Activated CD4-positive, alpha-beta T cell treated with anti-CD3 and anti-CD28 coated beads, Interleukin-2, amount 10 ng/mL, durations not matched to agents 7 days and 5 days (primary cell): ENCODE measurements around the gene TNFRSF1A. TPM values are rescaled to one million over a fixed set of nuclear protein-coding genes. Genes with fewer than 3 reads are reported as not detected.

Experiments
- CTCF ChIA-PET: fragments of 350-600 bp; sonication (Branson Sonifier 250); formaldehyde crosslinking; loops from one replicate; lab custom pipeline; 2021; ENCODE audit warnings: antibody characterized with exemption; lab: Charles Lee
- POLR2A ChIA-PET: fragments of 350-600 bp; sonication (Branson Sonifier 250); formaldehyde crosslinking; loops from one replicate; lab custom pipeline; 2021; ENCODE audit warnings: antibody characterized with exemption; lab: Charles Lee
- DNase-seq: peaks from one replicate; pipeline ENCODE4 v3.0.0-alpha.2; 2020
- H3K27ac Mint-ChIP-seq: one replicate; pipeline ENCODE4 v1.8.0; 2021; ENCODE audit warnings: mild to moderate bottlenecking, moderate library complexity, mixed read lengths
- H3K27me3 Mint-ChIP-seq: one replicate; pipeline ENCODE4 v1.8.0; 2021; ENCODE audit warnings: mixed read lengths
- H3K36me3 Mint-ChIP-seq: one replicate; pipeline ENCODE4 v1.8.0; 2021; ENCODE audit warnings: low read depth, mixed read lengths
- H3K4me1 Mint-ChIP-seq: one replicate; pipeline ENCODE4 v1.8.0; 2021; ENCODE audit warnings: mixed read lengths
- H3K4me3 Mint-ChIP-seq: one replicate; pipeline ENCODE4 v1.8.0; 2021; ENCODE audit warnings: mild to moderate bottlenecking, moderate library complexity, mixed read lengths
- H3K9me3 Mint-ChIP-seq: one replicate; pipeline ENCODE4 v1.8.0; 2021; ENCODE audit warnings: mixed read lengths
- total RNA-seq, 2 experiments: library from RNA; stranded (reverse); gene quantifications; one replicate each; pipeline ENCODE4 v1.2.3, GENCODE V29; 2021

TNFRSF1A gene
- total RNA-seq, 2 experiments from 2014 or later = 59.3 to 64.4 TPM

DNA sequence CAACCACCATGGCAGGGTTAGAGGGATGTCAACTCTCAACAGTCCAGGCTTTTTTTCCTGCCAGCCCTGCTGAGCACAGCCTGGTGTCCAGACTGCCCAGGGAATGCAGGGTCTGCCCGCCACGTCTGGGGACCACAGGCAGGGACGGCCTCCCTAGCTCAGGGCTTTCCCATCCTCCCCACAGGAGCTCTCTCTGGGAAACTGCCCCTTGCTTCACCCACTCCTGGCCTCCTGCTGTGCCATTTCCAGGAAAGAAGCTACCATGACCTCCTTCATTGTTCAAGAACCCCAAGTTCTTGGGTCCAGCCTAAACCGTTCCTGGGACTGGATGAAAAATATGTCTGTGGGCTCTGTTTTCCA lies 28.7 kb upstream of the TNFRSF1A start:
- Mint-ChIP-seq H3K9me3 (no peaks in the 10 kb centered on the region), H3K27me3 (no peaks in the 10 kb centered on the region), H3K36me3 (no peaks in the 10 kb centered on the region), H3K4me1 (peaks cover 40% of the 10 kb centered on the region), H3K4me3 (no peak overlapping the region), H3K27ac (no peak overlapping the region)
- CTCF ChIA-PET = interaction anchor here (1.2 to 1.8 kb wide), 5 partner anchors 14 to 35 kb away, joined by 3 to 4 read pairs (median 3); no protein-coding TSS in a partner anchor
- POLR2A ChIA-PET = no interaction called here
- no peak for DNase-seq

- POLR2A ChIA-PET = no interaction called here
- H3K4me1 Mint-ChIP-seq = peaks cover 41% of the 10 kb centered on the region
- no peak overlapping the region for H3K4me3 Mint-ChIP-seq
- CTCF ChIA-PET = interaction anchor here (0.7 to 1.8 kb wide), 6 partner anchors 14 to 81 kb away, joined by 3 to 4 read pairs (median 3); no protein-coding TSS in a partner anchor
- H3K36me3 Mint-ChIP-seq = no peaks in the 10 kb centered on the region
- DNase-seq = no peak
- no peaks in the 10 kb centered on the region for H3K9me3 Mint-ChIP-seq
- no peak overlapping the region for H3K27ac Mint-ChIP-seq
- no peaks in the 10 kb centered on the region for H3K27me3 Mint-ChIP-seq
Measured at GRCh38 chr12:6369916-6370575, 28.2 kb upstream of the TNFRSF1A start.

GRCh38 chr12:6368906-6369525 lies 27.1 kb upstream of the TNFRSF1A start:
- Mint-ChIP-seq H3K9me3 (no peaks in the 10 kb centered on the region), H3K4me1 (peaks cover 46% of the 10 kb centered on the region), H3K27me3 (no peaks in the 10 kb centered on the region), H3K4me3 (no peak overlapping the region), H3K36me3 (no peaks in the 10 kb centered on the region), H3K27ac (no peak overlapping the region)
- CTCF ChIA-PET = interaction anchor here (1.2 to 2.3 kb wide), 4 partner anchors 13 to 43 kb away, joined by 3 to 9 read pairs (median 3); no protein-coding TSS in a partner anchor
- POLR2A ChIA-PET = no interaction called here
- no peak for DNase-seq

DNA sequence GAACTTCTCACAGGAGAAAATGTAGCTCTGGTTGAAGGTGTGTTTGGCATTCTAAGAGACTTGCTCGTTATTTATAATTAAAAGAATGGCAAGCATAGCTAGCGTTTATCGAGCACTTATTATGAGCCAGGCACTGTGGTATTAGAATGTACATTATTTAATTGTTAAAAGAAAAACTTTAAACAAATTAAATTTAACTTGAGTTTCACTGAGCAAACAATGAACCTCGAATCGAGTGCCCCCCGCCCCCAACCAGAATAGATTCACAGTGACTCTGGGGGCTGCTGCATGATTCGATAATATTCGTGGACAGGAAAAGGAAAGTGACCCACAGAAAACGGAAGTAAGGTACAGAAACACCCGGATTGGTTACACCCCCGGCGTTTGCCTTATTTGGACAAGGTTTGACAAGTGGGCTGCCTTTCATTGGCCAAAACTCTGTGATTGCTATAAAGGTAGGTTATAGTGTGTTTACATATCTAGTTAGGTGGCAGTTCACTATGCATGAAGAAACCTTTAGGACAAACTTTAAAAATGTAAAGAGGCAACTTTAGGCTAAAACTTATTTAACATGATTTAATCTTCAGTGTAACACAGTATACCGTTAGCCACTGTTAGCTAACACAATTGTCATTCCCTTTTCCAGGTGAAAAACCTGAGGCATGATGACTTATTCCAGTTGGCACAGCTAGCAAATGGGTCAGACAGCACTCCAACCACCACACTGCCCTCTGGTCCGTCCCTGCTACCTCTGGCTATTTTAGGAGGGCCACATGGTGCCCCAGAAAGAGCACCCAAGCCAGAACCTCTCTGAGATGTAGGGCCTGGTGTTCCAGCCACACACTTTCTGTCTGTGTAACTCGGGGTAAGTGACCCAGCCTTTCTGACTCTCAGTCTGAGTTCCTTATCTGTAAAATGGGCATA lies 26.4 kb upstream of the TNFRSF1A start:
- ChIA-PET POLR2A (interaction anchor here (0.5 to 0.6 kb wide), 2 partner anchors 17 to 107 kb away, joined by 3 to 9 read pairs; no protein-coding TSS in a partner anchor), CTCF (interaction anchor here (0.6 to 2.3 kb wide), 9 partner anchors 12 to 115 kb away, joined by 3 to 9 read pairs (median 4); partner anchors contain the start of gene TNFRSF1A)
- Mint-ChIP-seq H3K36me3 (no peaks in the 10 kb centered on the region), H3K27ac (no peak overlapping the region), H3K4me3 (no peak overlapping the region), H3K9me3 (no peaks in the 10 kb centered on the region), H3K4me1 (peaks cover 47% of the 10 kb centered on the region), H3K27me3 (no peaks in the 10 kb centered on the region)
- no peak for DNase-seq

DNA sequence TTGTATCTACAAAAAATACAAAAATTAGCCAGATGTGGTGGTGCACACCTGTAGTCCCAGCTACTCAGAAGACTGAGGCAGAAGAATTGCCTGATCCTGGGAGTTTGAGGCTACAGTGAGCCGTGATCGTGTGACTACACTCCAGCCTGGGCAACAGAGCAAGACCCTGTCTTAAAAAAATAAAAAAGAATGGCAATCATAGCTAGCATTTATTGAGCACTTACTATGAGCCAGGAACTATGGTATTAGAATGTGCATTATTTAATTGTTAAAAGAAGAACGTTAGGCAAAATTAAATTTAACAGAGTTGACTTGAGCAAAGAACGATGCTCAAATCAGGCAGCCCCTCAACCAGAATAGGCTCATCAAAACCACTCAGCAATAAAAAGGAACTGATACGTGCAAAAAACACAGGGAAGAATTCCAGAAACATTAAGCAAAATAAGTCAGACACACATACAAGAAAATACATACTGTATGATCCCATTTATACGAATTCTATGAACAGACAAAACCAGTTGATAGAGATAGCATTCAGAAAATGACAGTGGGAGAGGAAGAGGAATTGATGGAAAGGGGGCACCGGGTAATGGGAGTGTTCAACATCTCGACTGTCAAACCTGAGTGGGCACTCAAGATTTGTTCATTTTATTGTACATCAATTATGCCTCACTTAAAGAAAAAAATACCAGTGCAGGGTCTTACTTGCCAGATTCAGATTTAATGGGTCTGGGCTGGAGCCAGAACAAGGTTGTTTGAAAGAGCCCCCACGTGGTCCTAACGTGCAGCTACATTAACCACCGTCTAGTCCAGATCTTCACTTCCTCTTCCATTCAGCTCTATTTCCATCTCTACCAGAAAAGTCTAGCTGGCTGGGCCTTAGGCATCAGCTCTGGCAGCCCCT lies 25.4 kb upstream of the TNFRSF1A start:
- no peaks in the 10 kb centered on the region for H3K9me3 Mint-ChIP-seq
- H3K36me3 Mint-ChIP-seq = no peaks in the 10 kb centered on the region
- CTCF ChIA-PET = interaction anchor here (0.6 to 2.3 kb wide), 9 partner anchors 11 to 116 kb away, joined by 3 to 9 read pairs (median 4); partner anchors contain the start of gene TNFRSF1A
- H3K4me3 Mint-ChIP-seq = no peak overlapping the region
- no peaks in the 10 kb centered on the region for H3K27me3 Mint-ChIP-seq
- H3K27ac Mint-ChIP-seq = no peak overlapping the region
- peak; percentile 50 for DNase-seq
- POLR2A ChIA-PET = interaction anchor here (0.5 to 0.6 kb wide), 3 partner anchors 16 to 356 kb away, joined by 3 to 9 read pairs (median 5); partner anchors contain the start of gene COPS7A
- peaks cover 41% of the 10 kb centered on the region for H3K4me1 Mint-ChIP-seq

DNA sequence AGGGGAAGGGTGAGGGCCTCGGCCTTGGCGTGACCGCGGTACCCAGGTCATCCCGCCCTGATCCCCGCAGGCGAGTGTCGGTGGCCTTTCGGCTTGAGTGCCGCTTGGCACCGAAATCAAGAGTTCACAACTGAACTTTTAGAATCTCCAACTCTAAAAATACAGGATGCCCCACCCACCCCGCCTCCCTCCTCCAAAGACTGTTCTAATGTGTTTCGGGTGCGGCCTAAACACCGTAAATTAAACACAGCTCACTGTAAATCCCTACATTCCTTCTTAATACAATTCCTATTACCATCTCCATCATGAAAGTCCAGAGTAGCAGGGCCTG lies 22.1 kb upstream of the TNFRSF1A start:
- DNase-seq = peak; percentile 42
- Mint-ChIP-seq H3K4me3 (peak overlapping the region; percentile 67), H3K4me1 (peaks cover 54% of the 10 kb centered on the region)

DNA sequence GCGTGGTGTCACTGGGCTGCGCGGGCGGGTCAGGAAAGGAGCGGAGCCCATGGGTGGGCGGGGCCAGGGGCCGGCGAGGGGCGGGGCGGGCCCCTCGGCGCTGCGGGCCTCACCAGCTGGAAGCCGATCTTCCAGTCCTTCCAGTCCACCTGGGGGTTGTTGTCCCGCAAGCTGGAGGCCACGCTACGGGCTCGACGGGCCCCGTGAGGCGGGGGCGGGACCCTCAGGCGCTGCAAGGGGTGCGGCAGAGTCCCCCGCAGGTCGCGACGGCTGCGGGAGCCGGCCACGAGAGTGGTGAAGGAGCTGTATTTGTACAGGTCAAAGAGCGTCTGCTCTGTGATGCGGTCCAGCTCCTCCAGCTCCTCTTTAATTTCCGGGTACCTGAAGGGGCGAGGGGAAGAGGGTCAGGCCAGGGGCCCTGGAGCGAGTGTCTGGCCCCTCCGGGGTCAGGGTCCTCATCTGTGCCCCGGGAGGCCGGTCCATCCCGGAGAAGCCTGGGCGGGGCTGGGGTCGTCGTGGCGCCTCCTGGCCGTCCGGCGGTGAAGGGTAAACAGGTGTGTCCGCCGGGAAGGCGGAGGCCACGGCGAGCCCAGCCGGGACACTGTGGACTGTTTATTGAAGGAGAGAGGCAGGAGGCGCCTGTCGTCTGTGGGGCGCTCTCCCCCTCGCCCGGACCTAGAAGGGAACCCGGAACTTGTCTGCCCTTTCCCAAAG lies 21.6 kb upstream of the TNFRSF1A start:
- peaks cover 50% of the 10 kb centered on the region for H3K4me1 Mint-ChIP-seq

More for the DNA sequence above, 22.1 kb upstream of the TNFRSF1A start:
- H3K9me3 Mint-ChIP-seq = no peaks in the 10 kb centered on the region
- H3K27me3 Mint-ChIP-seq = no peaks in the 10 kb centered on the region
- CTCF ChIA-PET = interaction anchor here (0.7 to 2.1 kb wide), 4 partner anchors 10 to 85 kb away, joined by 3 to 7 read pairs (median 4); no protein-coding TSS in a partner anchor
- peak overlapping the region; percentile 85 for H3K27ac Mint-ChIP-seq
- no peaks in the 10 kb centered on the region for H3K36me3 Mint-ChIP-seq
- POLR2A ChIA-PET = interaction anchor here (0.6 kb wide), 1 partner anchor 1570 kb away, joined by 3 read pairs; no protein-coding TSS in a partner anchor

DNA sequence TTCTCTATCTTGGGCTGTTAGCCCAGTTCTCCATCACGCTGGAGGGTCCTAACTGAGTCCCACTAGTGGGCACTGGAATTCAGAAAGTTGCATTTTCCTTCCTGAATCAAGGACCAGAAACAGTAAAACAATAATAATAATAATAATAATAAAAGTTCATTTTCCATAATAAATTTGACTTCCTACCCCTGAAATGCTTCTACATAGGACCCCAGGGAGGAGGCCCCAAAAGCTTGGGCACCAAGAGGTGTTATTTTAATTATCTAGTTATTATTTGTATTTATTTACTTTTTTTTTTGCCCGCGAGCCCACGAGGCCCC lies 21.1 kb upstream of the TNFRSF1A start:
- ChIA-PET CTCF (interaction anchor here (0.6 to 2.1 kb wide), 6 partner anchors 19 to 304 kb away, joined by 3 to 7 read pairs (median 4); no protein-coding TSS in a partner anchor), POLR2A (no interaction called here)
- H3K9me3 Mint-ChIP-seq = no peaks in the 10 kb centered on the region
- H3K36me3 Mint-ChIP-seq = no peaks in the 10 kb centered on the region
- no peaks in the 10 kb centered on the region for H3K27me3 Mint-ChIP-seq
- peak overlapping the region; percentile 67 for H3K4me3 Mint-ChIP-seq
- no peak overlapping the region for H3K27ac Mint-ChIP-seq
- no peak for DNase-seq
- peaks cover 45% of the 10 kb centered on the region for H3K4me1 Mint-ChIP-seq

More for the DNA sequence above, 21.6 kb upstream of the TNFRSF1A start:
- Mint-ChIP-seq H3K27ac (peak overlapping the region; percentile 85), H3K27me3 (no peaks in the 10 kb centered on the region), H3K4me3 (peak overlapping the region; percentile 67), H3K36me3 (no peaks in the 10 kb centered on the region), H3K9me3 (no peaks in the 10 kb centered on the region)
- ChIA-PET POLR2A (no interaction called here), CTCF (interaction anchor here (0.6 to 2.1 kb wide), 7 partner anchors 11 to 303 kb away, joined by 3 to 7 read pairs (median 3); no protein-coding TSS in a partner anchor)
- DNase-seq = peak; percentile 59

DNA sequence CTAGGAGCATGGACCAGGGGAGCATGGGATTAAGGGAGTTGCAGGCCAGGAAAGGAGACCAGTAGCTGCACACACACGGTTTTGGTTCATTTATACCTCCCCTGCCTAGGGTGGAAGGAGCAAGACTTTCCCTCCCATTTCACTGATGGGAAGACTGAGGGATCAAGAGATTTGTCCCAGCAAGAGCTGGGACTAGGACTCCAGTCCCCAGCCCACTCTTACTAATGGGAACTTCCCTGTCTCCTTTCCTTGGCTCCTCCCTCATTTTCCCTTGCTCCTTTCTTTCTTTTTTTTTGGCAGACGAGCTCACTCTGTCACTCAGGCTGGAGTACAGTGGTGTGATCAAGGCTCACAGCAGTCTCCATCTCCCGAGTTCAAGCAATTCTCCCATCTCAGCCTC lies 20.5 kb upstream of the TNFRSF1A start:
- no peaks in the 10 kb centered on the region for H3K9me3 Mint-ChIP-seq
- H3K36me3 Mint-ChIP-seq = no peaks in the 10 kb centered on the region
- H3K4me1 Mint-ChIP-seq = peaks cover 39% of the 10 kb centered on the region
- no peak for DNase-seq
- peak overlapping the region; percentile 48 for H3K4me3 Mint-ChIP-seq
- POLR2A ChIA-PET = interaction anchor here (0.8 kb wide), 1 partner anchor 75 kb away, joined by 4 read pairs; no protein-coding TSS in a partner anchor
- H3K27me3 Mint-ChIP-seq = no peaks in the 10 kb centered on the region
- CTCF ChIA-PET = interaction anchor here (0.6 to 2.1 kb wide), 5 partner anchors 25 to 304 kb away, joined by 3 to 7 read pairs (median 4); no protein-coding TSS in a partner anchor
- peak overlapping the region; percentile 90 for H3K27ac Mint-ChIP-seq

GRCh38 chr12:6361834-6362233 lies 20.0 kb upstream of the TNFRSF1A start:
- peaks cover 2% of the 10 kb centered on the region for H3K27me3 Mint-ChIP-seq
- POLR2A ChIA-PET = interaction anchor here (0.8 kb wide), 1 partner anchor 74 kb away, joined by 4 read pairs; no protein-coding TSS in a partner anchor
- no peaks in the 10 kb centered on the region for H3K36me3 Mint-ChIP-seq
- peak overlapping the region; percentile 48 for H3K4me3 Mint-ChIP-seq
- CTCF ChIA-PET = no interaction called here
- H3K9me3 Mint-ChIP-seq = no peaks in the 10 kb centered on the region
- peak; percentile 38 for DNase-seq
- H3K4me1 Mint-ChIP-seq = peaks cover 36% of the 10 kb centered on the region
- peak overlapping the region; percentile 90 for H3K27ac Mint-ChIP-seq
